D721Med (cell line): ENCODE data around the gene ARFIP1.
A peak's percentile ranks its signal among the peaks of the same experiment; 100 is the strongest.

Source experiments
- DNase-seq: peaks from one replicate; pipeline ENCODE4 v3.0.0; 2011; ENCODE audit warnings: low spot score; ENCODE audit not compliant: insufficient read length
- FAIRE-seq: peaks from 2 replicates; lab custom pipeline; 2011; peaks lifted over from hg19 to GRCh38; lab: Jason Lieb, UNC
- TF ChIP-seq, protein P1 (sequence below): IDR thresholded peaks from 2 replicates; pipeline ENCODE4 v1.5.1; 2012; ENCODE audit warnings: mild to moderate bottlenecking, control low read depth; ENCODE audit not compliant: insufficient read depth; ENCODE audit errors: missing control alignments

ARFIP1 gene

DNA sequence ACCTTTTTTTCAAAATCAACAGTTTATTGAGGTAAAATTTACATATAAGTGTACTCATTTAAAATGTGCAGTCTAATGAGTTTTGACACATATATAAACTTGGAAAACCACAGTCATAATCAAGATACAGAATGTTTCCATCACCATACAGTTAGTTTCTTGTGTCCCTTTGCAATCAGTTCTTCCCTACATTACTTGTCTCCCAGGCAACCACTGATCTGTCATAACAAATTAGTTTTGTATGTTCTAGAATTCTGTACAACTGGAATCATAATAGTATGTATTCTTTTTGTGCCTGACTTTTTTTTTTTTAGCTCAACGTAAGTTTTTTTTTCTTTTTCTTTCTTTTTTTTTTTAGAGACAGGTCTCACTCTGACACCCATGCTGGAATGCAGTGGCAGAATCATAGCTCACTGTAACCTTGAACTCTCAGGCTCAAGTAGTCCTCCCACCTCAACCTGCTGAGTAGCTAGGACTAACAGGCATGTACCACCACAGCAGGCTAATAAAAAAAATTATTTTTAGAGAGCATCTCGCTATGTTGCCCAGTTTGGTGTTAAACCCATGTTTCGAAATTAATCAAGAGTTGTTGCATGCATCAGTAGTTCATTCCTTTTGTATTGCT lies 26.9 kb downstream of the ARFIP1 start:
- TF ChIP-seq, protein P1, sequence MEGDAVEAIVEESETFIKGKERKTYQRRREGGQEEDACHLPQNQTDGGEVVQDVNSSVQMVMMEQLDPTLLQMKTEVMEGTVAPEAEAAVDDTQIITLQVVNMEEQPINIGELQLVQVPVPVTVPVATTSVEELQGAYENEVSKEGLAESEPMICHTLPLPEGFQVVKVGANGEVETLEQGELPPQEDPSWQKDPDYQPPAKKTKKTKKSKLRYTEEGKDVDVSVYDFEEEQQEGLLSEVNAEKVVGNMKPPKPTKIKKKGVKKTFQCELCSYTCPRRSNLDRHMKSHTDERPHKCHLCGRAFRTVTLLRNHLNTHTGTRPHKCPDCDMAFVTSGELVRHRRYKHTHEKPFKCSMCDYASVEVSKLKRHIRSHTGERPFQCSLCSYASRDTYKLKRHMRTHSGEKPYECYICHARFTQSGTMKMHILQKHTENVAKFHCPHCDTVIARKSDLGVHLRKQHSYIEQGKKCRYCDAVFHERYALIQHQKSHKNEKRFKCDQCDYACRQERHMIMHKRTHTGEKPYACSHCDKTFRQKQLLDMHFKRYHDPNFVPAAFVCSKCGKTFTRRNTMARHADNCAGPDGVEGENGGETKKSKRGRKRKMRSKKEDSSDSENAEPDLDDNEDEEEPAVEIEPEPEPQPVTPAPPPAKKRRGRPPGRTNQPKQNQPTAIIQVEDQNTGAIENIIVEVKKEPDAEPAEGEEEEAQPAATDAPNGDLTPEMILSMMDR, result no peak
- DNase-seq (no peak), FAIRE-seq (peak; percentile 76)

DNA sequence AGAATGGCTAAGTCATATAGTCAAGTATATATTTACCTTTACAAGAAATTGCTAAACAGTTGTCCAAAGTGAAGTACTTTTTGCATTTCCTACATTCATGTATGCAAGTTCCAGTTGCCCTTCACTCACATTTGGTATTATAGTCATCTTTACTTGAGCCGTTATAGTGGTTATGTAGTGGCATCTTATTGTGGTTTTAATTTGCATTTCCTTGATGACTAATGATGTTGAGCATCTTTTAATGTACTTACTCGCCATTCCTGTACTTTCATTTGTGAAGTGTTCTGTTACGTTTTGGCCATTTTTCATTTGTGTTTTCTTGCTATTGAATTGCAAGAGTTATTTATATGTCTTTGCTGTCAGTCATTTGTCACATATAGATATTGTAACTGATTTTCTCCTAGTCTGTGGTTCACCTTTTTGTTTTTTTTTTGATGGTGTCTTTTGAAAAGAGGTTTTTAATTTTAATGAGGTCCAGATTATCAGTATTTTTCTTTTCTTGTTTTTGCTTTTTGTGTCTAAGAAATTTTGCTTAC lies 27.6 kb downstream of the ARFIP1 start:
- peak; percentile 53 for FAIRE-seq
- TF ChIP-seq, protein P1, result no peak

DNA sequence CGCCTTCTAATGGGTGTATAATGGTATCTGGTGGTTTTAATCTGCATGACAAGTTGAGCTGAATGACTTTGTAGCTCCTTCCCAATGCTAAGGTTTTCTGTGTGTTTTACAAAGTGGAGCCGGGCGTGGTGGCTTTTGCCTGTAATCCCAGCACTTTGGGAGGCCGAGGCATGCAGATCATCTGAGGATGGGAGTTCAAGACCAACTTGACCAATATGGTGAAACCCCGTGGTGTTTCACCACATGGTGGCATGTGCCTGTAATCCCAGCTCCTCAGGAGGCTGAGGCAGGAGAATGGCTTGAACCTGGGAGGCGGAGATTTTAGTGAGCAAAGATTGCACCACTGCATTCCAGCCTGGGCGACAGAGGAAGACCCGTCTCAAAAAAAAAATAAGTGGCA lies 28.9 kb downstream of the ARFIP1 start:
- FAIRE-seq, result no peak
- no peak for DNase-seq
- TF ChIP-seq, protein P1, result no peak

More for the DNA sequence above, 27.6 kb downstream of the ARFIP1 start:
- no peak for DNase-seq

DNA sequence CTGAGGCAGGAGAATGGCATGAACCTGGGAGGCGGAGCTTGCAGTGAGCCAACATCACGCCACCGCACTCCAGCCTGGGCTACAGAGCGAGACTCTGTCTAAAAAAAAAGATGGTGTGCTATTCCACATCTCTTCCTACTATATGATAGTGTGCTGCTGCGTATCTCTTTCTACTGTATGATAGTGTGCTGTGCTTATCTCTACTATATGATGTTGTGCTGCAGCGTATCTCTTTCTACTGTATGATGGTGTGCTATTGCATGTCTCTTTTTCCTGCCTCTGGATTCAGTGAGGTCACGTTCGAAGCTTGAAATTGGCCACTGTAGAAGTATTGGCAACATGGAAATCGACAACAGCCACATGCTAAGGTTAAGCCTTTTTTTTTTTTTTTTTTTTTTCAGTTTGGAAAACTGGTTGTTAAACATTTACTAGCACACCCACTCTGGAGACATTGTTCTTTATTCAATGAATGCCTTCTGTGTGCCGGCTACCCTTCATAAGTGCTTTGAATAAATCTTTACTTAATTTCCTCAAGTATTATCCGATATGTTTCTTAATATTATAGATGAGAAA lies 31.0 kb downstream of the ARFIP1 start:
- TF ChIP-seq, protein P1, result no peak
- FAIRE-seq (no peak), DNase-seq (no peak)

DNA sequence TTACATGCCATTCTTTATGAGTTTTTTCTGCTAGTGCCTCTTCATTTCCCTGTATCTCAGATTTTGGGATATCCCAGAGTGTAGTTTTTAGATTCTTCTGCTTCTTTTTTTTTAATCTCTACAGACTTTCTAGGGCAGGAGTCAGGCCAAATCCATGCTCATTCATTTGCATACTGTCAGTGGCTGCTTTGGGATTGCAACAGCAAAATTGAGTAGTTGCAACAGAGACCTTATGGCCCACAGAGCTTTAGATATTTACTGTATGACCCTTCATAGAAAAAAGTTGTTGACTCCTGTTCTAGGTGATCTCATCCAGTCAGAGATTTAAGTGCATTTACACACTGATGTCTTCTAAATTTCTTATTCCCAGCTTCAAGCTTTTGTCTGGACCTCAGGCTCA lies 35.3 kb downstream of the ARFIP1 start:
- DNase-seq (no peak), FAIRE-seq (no peak)
- TF ChIP-seq, protein P1, result no peak

DNA sequence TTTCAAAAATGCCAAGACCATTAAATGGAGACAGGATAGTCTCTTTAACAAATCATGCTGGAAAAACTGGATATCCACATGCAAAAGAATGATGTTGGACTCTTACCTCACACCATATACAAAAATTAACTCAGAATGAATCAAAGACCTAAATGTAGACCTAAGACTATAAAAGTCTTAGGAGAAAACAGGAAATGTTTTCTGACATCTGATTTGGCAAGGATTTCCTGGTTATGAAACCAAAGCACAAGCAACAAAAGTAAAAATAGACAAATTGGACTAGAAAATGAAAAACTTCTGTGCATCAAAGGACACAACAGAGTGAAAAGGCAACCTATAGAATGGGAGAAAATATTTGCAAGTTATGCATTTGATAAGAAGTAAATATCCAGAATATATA lies 37.6 kb downstream of the ARFIP1 start:
- TF ChIP-seq, protein P1, result no peak
- no peak for DNase-seq
- FAIRE-seq, result no peak
